HL-60 (cell line): ENCODE data around the gene BECN2.

ENCODE experiments used
- DNase-seq, 2 experiments: peaks; one replicate each; pipeline ENCODE4 v3.0.0-alpha.2; 2010 to 2020; ENCODE audit warnings: low read depth in 1 of 2, low spot score in 1 of 2
- H3K27ac ChIP-seq: fragments of 250-450 bp; sonication (Bioruptor Pico); replicated peaks from 2 replicates; pipeline ENCODE4 v1.5.1; 2020; ENCODE audit warnings: mild to moderate bottlenecking, moderate library complexity
- H3K27me3 ChIP-seq: fragments of 250-450 bp; sonication (Bioruptor Pico); 2 replicates; pipeline ENCODE4 v1.5.1; 2021; ENCODE audit warnings: mild to moderate bottlenecking, moderate library complexity; ENCODE audit not compliant: insufficient read depth, poor library complexity, severe bottlenecking
- H3K4me3 ChIP-seq: replicated peaks from 2 replicates; pipeline ENCODE4 v1.5.1; 2011; ENCODE audit warnings: mild to moderate bottlenecking, control low read depth, low read length; ENCODE audit not compliant: insufficient read depth
- CTCF ChIP-seq: IDR thresholded peaks from one replicate; pipeline ENCODE4 v1.5.1; 2011; ENCODE audit warnings: low read length, control low read depth, inconsistent platforms; ENCODE audit not compliant: insufficient read depth
- GABPA ChIP-seq: IDR thresholded peaks from 2 replicates; pipeline ENCODE4 v1.6.1; 2012; ENCODE audit warnings: low read depth
- POLR2AphosphoS5 ChIP-seq: IDR thresholded peaks from 2 replicates; pipeline ENCODE4 v1.6.1; 2012; ENCODE audit warnings: low read depth
- SPI1 ChIP-seq: IDR thresholded peaks from 2 replicates; pipeline ENCODE4 v1.6.1; 2012; ENCODE audit warnings: low read depth, mild to moderate bottlenecking, borderline replicate concordance
- TF ChIP-seq, protein P1 (sequence below): IDR thresholded peaks from 2 replicates; pipeline ENCODE4 v1.6.1; 2012; ENCODE audit warnings: low read depth; ENCODE audit not compliant: insufficient replicate concordance

Gene BECN2

GRCh38 chr1:242006976-242007375 is 49.4 kb downstream of the BECN2 start:
- H3K27me3 ChIP-seq = no peaks in the 10 kb centered on the region
- TF ChIP-seq CTCF (no peak), GABPA (no peak), SPI1 (no peak), POLR2AphosphoS5 (no peak)
- TF ChIP-seq, protein P1, sequence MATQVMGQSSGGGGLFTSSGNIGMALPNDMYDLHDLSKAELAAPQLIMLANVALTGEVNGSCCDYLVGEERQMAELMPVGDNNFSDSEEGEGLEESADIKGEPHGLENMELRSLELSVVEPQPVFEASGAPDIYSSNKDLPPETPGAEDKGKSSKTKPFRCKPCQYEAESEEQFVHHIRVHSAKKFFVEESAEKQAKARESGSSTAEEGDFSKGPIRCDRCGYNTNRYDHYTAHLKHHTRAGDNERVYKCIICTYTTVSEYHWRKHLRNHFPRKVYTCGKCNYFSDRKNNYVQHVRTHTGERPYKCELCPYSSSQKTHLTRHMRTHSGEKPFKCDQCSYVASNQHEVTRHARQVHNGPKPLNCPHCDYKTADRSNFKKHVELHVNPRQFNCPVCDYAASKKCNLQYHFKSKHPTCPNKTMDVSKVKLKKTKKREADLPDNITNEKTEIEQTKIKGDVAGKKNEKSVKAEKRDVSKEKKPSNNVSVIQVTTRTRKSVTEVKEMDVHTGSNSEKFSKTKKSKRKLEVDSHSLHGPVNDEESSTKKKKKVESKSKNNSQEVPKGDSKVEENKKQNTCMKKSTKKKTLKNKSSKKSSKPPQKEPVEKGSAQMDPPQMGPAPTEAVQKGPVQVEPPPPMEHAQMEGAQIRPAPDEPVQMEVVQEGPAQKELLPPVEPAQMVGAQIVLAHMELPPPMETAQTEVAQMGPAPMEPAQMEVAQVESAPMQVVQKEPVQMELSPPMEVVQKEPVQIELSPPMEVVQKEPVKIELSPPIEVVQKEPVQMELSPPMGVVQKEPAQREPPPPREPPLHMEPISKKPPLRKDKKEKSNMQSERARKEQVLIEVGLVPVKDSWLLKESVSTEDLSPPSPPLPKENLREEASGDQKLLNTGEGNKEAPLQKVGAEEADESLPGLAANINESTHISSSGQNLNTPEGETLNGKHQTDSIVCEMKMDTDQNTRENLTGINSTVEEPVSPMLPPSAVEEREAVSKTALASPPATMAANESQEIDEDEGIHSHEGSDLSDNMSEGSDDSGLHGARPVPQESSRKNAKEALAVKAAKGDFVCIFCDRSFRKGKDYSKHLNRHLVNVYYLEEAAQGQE = no peak
- DNase-seq = no peak
- no peak overlapping the region for H3K27ac ChIP-seq
- H3K4me3 ChIP-seq = no peak overlapping the region
